Measurements from ENCODE around the gene POLE2. TPM values are rescaled to one million over a fixed set of nuclear protein-coding genes. Genes with fewer than 3 reads are reported as not detected.
A peak's percentile ranks its signal among the peaks of the same experiment; 100 is the strongest.

POLE2 gene
- total and polyA plus RNA-seq, 2 of the 13 experiments (the other 11 are each of a cell fraction or from before 2014, with no cell fraction given): 16.6 to 37.0 TPM

- TF ChIP-seq, protein P1, sequence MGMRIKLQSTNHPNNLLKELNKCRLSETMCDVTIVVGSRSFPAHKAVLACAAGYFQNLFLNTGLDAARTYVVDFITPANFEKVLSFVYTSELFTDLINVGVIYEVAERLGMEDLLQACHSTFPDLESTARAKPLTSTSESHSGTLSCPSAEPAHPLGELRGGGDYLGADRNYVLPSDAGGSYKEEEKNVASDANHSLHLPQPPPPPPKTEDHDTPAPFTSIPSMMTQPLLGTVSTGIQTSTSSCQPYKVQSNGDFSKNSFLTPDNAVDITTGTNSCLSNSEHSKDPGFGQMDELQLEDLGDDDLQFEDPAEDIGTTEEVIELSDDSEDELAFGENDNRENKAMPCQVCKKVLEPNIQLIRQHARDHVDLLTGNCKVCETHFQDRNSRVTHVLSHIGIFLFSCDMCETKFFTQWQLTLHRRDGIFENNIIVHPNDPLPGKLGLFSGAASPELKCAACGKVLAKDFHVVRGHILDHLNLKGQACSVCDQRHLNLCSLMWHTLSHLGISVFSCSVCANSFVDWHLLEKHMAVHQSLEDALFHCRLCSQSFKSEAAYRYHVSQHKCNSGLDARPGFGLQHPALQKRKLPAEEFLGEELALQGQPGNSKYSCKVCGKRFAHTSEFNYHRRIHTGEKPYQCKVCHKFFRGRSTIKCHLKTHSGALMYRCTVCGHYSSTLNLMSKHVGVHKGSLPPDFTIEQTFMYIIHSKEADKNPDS (CRISPR knock-in tag; IDR thresholded peaks at IDR 0.05): no peak; the same call in 1 of the 2 replicates
- TF ChIP-seq, protein P2, sequence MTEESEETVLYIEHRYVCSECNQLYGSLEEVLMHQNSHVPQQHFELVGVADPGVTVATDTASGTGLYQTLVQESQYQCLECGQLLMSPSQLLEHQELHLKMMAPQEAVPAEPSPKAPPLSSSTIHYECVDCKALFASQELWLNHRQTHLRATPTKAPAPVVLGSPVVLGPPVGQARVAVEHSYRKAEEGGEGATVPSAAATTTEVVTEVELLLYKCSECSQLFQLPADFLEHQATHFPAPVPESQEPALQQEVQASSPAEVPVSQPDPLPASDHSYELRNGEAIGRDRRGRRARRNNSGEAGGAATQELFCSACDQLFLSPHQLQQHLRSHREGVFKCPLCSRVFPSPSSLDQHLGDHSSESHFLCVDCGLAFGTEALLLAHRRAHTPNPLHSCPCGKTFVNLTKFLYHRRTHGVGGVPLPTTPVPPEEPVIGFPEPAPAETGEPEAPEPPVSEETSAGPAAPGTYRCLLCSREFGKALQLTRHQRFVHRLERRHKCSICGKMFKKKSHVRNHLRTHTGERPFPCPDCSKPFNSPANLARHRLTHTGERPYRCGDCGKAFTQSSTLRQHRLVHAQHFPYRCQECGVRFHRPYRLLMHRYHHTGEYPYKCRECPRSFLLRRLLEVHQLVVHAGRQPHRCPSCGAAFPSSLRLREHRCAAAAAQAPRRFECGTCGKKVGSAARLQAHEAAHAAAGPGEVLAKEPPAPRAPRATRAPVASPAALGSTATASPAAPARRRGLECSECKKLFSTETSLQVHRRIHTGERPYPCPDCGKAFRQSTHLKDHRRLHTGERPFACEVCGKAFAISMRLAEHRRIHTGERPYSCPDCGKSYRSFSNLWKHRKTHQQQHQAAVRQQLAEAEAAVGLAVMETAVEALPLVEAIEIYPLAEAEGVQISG (CRISPR knock-in tag; IDR thresholded peaks at IDR 0.05): peak; percentile 95
- no peak for TF ChIP-seq NRL (CRISPR knock-in tag; IDR thresholded peaks at IDR 0.05; ENCODE audit: borderline replicate concordance)
- no peak; the same call in 1 of the 2 replicates for TF ChIP-seq ZNF350 (CRISPR knock-in tag; IDR thresholded peaks at IDR 0.05; ENCODE audit: borderline replicate concordance, low read depth)
- TF ChIP-seq CBX2 (IDR thresholded peaks at IDR 0.05; ENCODE audit: low read depth, low read length): no peak
- TF ChIP-seq CBX2 (CRISPR knock-in tag; IDR thresholded peaks at IDR 0.05; ENCODE audit: low read depth): no peak
- TF ChIP-seq ZMYM2 (CRISPR knock-in tag; IDR thresholded peaks at IDR 0.05): 0 out of 2 replicates have a peak, but pooled peaks have one; percentile 8
- no peak; the same call in 1 of the 2 replicates for TF ChIP-seq E2F2 (CRISPR knock-in tag; IDR thresholded peaks at IDR 0.05; ENCODE audit: borderline replicate concordance)
- TF ChIP-seq ZNF121 (CRISPR knock-in tag; IDR thresholded peaks at IDR 0.05): peak; percentile 79
- peak; percentile 81 for TF ChIP-seq TGIF2 (CRISPR knock-in tag; IDR thresholded peaks at IDR 0.05)
- peak; percentile 46 for TF ChIP-seq IKZF4 (CRISPR knock-in tag; IDR thresholded peaks at IDR 0.05; ENCODE audit: borderline replicate concordance, low read depth, not compliant biosample characterization)
- no peak for TF ChIP-seq EP300 (IDR thresholded peaks at IDR 0.05; ENCODE audit: low read depth in 2 of 2, low read length in 2 of 2)
- TF ChIP-seq EP300 (CRISPR knock-in tag; IDR thresholded peaks at IDR 0.05; ENCODE audit: borderline replicate concordance): no peak; the same call in 1 of the 2 replicates
- no peak for TF ChIP-seq ATF5 (CRISPR knock-in tag; IDR thresholded peaks at IDR 0.05; ENCODE audit: low read depth)
- TF ChIP-seq KAT7 (CRISPR knock-in tag; IDR thresholded peaks at IDR 0.05; ENCODE audit: borderline replicate concordance): no peak; the same call in none of the 2 replicates
- TF ChIP-seq MAFF (IDR thresholded peaks at IDR 0.05; ENCODE audit: low read depth, low read length): no peak
- TF ChIP-seq NFE2L2 (IDR thresholded peaks at IDR 0.05; ENCODE audit: low read length): no peak
- TF ChIP-seq ZNF232 (CRISPR knock-in tag; IDR thresholded peaks at IDR 0.05; ENCODE audit: borderline replicate concordance): no peak
- peak; percentile 61 for TF ChIP-seq YEATS4 (CRISPR knock-in tag; IDR thresholded peaks at IDR 0.05; ENCODE audit: borderline replicate concordance)
- TF ChIP-seq FIP1L1 (IDR thresholded peaks at IDR 0.05; ENCODE audit: borderline replicate concordance, insufficient read depth, low read depth, low read length): no peak
- peak; percentile 86 for TF ChIP-seq PHF8 (CRISPR knock-in tag; IDR thresholded peaks at IDR 0.05)
- TF ChIP-seq MAF1 (CRISPR knock-in tag; IDR thresholded peaks at IDR 0.05; ENCODE audit: borderline replicate concordance): peak; percentile 40; the same call in 1 of the 2 replicates
- TF ChIP-seq KMT2A (CRISPR knock-in tag; IDR thresholded peaks at IDR 0.05): peak; percentile 63
Observed at GRCh38 chr14:49633640-49634546, 54.1 kb downstream of the POLE2 start (continued).
